ENCODE data around the gene LPP.

The LPP gene

DNA sequence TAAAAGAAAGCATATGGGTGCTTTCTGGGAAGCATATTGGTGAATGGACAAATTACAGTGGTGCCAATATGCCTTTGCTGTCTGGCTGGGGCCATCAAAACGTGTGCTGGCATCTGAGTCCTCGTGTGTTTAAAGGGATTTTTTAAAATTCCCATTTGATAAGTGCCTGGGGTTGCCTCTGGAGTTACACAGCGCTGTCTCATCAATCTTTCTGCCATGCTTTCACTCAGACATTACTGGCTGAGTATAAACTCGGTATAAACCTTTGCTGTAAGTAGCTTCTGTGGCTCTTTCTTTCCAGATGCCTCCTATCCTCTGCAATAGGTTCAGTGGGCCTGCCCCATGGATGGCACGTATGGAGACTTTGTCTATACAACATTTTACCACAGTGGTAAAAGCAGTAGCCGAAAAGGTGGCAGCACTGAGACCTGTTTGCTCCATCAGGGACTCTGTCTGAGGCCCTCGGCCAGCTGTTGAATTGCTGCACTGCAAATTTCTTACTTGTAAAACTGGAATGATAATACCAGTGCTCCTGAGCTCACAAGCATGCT, 195.5 kb downstream of the LPP start:
- Histone ChIP-seq H3K4me1 (ENCODE audit: control insufficient read depth, insufficient read depth, low read length) (peaks cover 14% of the 10 kb centered on the region; the same call in 1 of the 2 replicates), H3K27ac (ENCODE audit: low read depth, low read length) (peak overlapping the region; percentile 17), H3K4me3 (ENCODE audit: low read depth, low read length) (no peak overlapping the region), H3K27me3 (ENCODE audit: control insufficient read depth, insufficient read depth, low read length) (no peaks in the 10 kb centered on the region), H3K9me3 (ENCODE audit: control insufficient read depth, insufficient read depth, low read length) (no peaks in the 10 kb centered on the region), H3K9ac (ENCODE audit: low read depth, low read length) (no peak overlapping the region), H3K36me3 (ENCODE audit: control insufficient read depth, insufficient read depth, low read length) (no peaks in the 10 kb centered on the region)

DNA sequence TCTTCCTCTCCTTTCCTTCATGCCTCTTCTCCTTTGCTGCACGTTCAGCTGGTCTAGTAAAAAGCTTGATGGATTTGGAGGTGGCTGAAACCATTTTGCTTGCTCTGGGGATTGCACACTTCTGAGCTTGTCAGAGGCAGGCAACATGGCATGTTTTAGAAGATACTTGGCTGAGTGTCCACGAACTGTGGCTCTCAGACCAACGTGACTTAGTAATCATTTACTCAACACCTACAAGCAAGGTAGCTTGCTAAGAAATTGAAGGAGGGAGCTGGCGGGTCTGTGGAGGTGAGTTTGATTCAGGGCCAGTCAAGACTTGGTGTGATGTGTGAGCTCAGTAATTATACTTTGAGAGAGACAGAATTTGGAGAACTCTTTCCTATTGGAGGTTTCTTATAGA, 196.0 kb downstream of the LPP start:
- Histone ChIP-seq H3K27ac (ENCODE audit: low read depth, low read length) (no peak overlapping the region), H3K27me3 (ENCODE audit: control insufficient read depth, insufficient read depth, low read length) (no peaks in the 10 kb centered on the region)

DNA sequence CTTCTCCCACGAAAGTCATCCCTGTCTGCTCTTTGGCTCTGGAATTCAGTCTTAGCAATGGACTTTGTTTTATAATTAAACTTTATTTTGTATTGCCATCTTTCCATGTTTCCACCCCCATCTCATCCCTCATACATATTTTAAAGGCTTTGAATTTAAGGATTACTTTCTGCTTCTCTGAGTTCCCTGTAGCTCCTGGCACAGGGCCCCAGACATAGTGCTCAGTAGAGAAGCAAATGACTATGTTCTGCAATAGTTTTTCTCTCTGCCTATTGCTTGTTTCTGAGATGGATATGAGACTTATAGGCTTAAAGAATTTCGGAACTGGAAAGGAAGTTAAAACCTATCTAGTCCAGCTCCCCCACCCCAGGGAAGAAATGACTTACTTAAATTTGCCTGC, 197.0 kb downstream of the LPP start:
- Histone ChIP-seq H3K27me3 (ENCODE audit: control insufficient read depth, insufficient read depth, low read length) (no peaks in the 10 kb centered on the region), H3K9me3 (ENCODE audit: control insufficient read depth, insufficient read depth, low read length) (no peaks in the 10 kb centered on the region), H3K4me1 (ENCODE audit: control insufficient read depth, insufficient read depth, low read length) (peaks cover 14% of the 10 kb centered on the region; the same call in 1 of the 2 replicates), H3K36me3 (ENCODE audit: control insufficient read depth, insufficient read depth, low read length) (no peaks in the 10 kb centered on the region), H3K27ac (ENCODE audit: low read depth, low read length) (no peak overlapping the region), H3K9ac (ENCODE audit: low read depth, low read length) (no peak overlapping the region), H3K4me3 (ENCODE audit: low read depth, low read length) (no peak overlapping the region)

More for the DNA sequence above, 196.0 kb downstream of the LPP start:
- Histone ChIP-seq H3K4me3 (ENCODE audit: low read depth, low read length) (no peak overlapping the region), H3K4me1 (ENCODE audit: control insufficient read depth, insufficient read depth, low read length) (peaks cover 14% of the 10 kb centered on the region; the same call in 1 of the 2 replicates), H3K9ac (ENCODE audit: low read depth, low read length) (no peak overlapping the region), H3K9me3 (ENCODE audit: control insufficient read depth, insufficient read depth, low read length) (no peaks in the 10 kb centered on the region), H3K36me3 (ENCODE audit: control insufficient read depth, insufficient read depth, low read length) (no peaks in the 10 kb centered on the region)

DNA sequence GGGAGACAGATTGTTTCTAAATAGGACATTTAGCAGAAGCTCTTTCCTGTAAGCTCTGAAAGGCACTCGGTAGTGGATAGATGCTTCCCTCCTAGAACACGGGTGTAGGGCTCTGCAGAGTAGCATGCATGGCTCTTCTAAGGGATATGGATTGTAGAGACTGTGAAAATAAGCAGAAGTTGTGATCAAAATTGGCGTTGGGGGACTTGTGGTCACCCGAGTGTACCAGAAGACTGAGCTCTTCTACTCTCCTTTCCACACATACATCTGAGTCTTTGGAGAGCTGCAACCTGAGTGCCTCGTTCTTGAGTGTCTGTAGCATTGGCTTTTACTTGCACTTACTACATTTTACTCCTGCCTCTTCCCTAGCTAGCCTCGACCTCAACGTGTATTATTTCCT, 197.7 kb downstream of the LPP start:
- Histone ChIP-seq H3K9ac (ENCODE audit: low read depth, low read length) (no peak overlapping the region), H3K4me1 (ENCODE audit: control insufficient read depth, insufficient read depth, low read length) (peaks cover 14% of the 10 kb centered on the region; the same call in 1 of the 2 replicates), H3K9me3 (ENCODE audit: control insufficient read depth, insufficient read depth, low read length) (no peaks in the 10 kb centered on the region), H3K4me3 (ENCODE audit: low read depth, low read length) (no peak overlapping the region), H3K36me3 (ENCODE audit: control insufficient read depth, insufficient read depth, low read length) (no peaks in the 10 kb centered on the region), H3K27me3 (ENCODE audit: control insufficient read depth, insufficient read depth, low read length) (no peaks in the 10 kb centered on the region), H3K27ac (ENCODE audit: low read depth, low read length) (no peak overlapping the region)

DNA sequence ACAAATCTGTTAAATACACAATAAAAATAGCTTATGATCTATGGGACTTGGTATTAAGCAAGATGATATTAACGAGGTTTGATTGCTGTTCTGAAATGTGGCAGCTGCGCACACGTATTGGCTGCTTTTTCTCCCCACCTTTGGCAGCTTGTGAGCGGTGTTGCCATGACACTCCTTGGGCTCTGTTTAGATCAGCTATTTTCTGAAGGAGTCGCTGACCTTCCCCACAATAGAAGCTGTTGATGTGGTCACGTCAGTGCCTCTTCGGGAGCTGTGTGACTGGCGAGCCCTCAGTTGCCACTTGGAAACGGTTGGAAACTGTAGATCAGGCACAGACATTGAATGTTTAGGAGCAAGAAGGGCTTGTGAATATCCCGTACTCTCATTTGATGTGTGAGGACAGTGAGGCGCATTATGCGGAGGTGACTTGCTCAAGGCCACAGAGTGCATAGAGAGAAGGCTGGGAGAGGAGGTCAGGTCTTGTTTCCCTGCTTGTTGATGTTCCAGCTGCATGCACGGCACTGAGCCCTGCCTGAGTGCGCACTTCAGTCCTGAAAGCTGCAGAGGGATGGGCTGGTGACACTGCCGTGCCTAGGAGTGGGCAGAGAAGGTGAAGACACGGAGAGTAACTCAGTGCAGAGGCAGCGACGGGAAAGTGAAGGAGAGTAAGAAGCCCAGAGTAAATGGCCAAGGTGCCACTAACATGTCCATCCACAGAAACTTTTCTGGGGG, 198.4 kb downstream of the LPP start:
- no peak overlapping the region for H3K9ac ChIP-seq (ENCODE audit: low read depth, low read length)
- H3K27me3 ChIP-seq (ENCODE audit: control insufficient read depth, insufficient read depth, low read length), result no peaks in the 10 kb centered on the region
- H3K9me3 ChIP-seq (ENCODE audit: control insufficient read depth, insufficient read depth, low read length), result no peaks in the 10 kb centered on the region
- peaks cover 14% of the 10 kb centered on the region; the same call in 1 of the 2 replicates for H3K4me1 ChIP-seq (ENCODE audit: control insufficient read depth, insufficient read depth, low read length)
- no peak overlapping the region for H3K27ac ChIP-seq (ENCODE audit: low read depth, low read length)
- H3K4me3 ChIP-seq (ENCODE audit: low read depth, low read length), result no peak overlapping the region
- no peaks in the 10 kb centered on the region for H3K36me3 ChIP-seq (ENCODE audit: control insufficient read depth, insufficient read depth, low read length)

DNA sequence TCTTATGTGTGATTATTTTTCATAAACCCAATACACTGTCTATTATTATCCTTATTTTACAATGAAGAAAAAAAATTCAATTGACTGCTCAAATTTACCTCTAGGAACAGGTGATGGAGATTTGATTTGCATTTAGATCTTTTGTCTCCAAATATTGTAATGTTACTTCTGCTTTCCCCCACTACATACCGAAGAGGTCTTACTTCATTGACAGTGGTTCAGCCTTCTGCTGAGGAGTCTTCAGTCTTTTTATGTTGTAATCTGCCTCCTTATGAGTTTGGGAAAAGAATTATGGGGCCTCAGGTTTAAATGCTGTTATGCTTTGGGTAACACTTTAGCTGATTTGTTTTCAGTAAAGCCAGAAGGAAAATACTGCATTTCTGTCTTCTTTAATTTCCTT, 199.5 kb downstream of the LPP start:
- no peak overlapping the region for H3K27ac ChIP-seq (ENCODE audit: low read depth, low read length)
- H3K9me3 ChIP-seq (ENCODE audit: control insufficient read depth, insufficient read depth, low read length), result no peaks in the 10 kb centered on the region
- no peak overlapping the region for H3K9ac ChIP-seq (ENCODE audit: low read depth, low read length)
- no peaks in the 10 kb centered on the region for H3K36me3 ChIP-seq (ENCODE audit: control insufficient read depth, insufficient read depth, low read length)
- H3K27me3 ChIP-seq (ENCODE audit: control insufficient read depth, insufficient read depth, low read length), result no peaks in the 10 kb centered on the region
- peaks cover 13% of the 10 kb centered on the region; the same call in 1 of the 2 replicates for H3K4me1 ChIP-seq (ENCODE audit: control insufficient read depth, insufficient read depth, low read length)
- H3K4me3 ChIP-seq (ENCODE audit: low read depth, low read length), result no peak overlapping the region

DNA sequence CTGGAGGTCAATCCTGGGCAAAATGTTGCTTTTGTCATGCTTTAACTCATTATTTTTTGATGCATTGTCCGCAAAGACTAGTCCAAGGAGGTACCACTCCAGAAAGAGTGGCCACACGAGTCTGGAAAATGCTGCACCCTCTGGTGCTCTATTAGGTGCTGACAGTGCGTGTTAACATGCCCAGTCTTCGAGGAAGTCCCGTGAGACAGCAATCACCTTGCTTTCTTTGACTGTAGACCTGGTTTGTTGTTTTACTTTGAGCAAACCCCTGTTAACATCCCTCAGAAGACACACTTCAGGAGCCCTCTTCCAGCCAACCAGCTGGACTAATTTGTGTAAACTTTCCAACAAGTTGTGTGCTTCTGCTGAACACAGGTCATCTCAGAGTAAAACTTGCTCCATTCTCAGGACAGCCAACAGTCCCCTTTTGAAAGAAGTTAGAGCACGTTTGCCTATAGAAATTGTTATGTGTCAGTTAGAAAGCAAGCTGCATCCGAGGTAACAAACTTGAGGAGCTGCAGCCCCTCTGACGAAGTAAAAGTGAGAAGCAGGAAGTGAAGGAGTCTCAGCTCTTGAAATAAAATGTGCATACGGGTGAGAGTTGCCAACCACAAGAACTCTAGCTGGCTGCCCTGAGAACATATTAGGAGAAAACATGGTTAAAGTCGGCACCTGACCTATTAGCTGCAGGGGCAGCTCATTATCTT, 205.0 kb downstream of the LPP start:
- Histone ChIP-seq H3K27me3 (ENCODE audit: control insufficient read depth, insufficient read depth, low read length) (no peaks in the 10 kb centered on the region), H3K4me1 (ENCODE audit: control insufficient read depth, insufficient read depth, low read length) (no peaks in the 10 kb centered on the region; the same call in 1 of the 2 replicates), H3K36me3 (ENCODE audit: control insufficient read depth, insufficient read depth, low read length) (no peaks in the 10 kb centered on the region), H3K4me3 (ENCODE audit: low read depth, low read length) (no peak overlapping the region), H3K27ac (ENCODE audit: low read depth, low read length) (no peak overlapping the region), H3K9ac (ENCODE audit: low read depth, low read length) (no peak overlapping the region), H3K9me3 (ENCODE audit: control insufficient read depth, insufficient read depth, low read length) (no peaks in the 10 kb centered on the region)

DNA sequence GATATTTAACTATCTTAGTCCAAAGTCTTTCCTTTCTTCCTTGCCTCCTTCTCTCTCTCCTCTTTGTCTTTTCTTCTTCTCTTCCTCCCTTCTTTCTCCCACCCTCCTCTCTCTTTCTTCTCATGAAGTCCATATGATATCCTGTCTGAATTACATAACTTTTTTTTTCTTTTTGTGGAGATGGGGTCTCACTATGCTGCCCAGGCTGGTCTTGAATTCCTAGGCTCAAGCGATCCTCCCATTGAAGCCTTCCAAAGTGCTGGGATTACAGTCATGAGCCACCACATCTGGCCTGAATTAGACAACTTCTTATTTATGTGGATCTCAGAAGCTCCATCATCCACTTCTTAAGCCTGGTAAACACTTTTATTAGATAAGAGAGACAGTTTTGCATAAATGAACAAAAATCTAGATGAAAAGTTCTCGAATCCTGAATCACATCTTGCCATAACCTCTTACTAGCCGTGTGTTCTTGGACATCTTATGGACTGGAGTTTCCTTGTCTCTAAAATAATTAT, 206.5 kb downstream of the LPP start:
- H3K4me1 ChIP-seq (ENCODE audit: control insufficient read depth, insufficient read depth, low read length), result no peaks in the 10 kb centered on the region; the same call in 1 of the 2 replicates
- no peak overlapping the region for H3K27ac ChIP-seq (ENCODE audit: low read depth, low read length)
- H3K9ac ChIP-seq (ENCODE audit: low read depth, low read length), result no peak overlapping the region

DNA sequence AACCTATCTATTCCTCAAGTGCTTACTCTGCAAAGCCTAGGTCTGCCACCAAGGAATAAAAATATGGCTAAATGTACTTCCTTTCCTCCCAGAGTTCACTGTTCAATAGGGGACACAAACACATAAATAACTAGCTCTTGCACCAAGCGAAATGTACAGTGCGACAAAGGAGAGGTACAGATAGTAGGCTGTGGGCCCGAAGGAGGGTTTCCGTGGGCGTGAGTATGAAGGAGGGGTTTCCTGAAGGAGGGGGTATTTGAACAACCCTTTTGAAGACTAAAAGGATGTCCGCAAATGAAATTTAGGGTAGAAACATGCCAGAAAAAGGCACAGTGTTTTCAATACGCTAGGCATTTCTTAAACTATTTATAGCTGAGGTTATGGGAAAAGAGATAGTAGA, 207.9 kb downstream of the LPP start:
- Histone ChIP-seq H3K36me3 (ENCODE audit: control insufficient read depth, insufficient read depth, low read length) (no peaks in the 10 kb centered on the region), H3K27me3 (ENCODE audit: control insufficient read depth, insufficient read depth, low read length) (no peaks in the 10 kb centered on the region), H3K9me3 (ENCODE audit: control insufficient read depth, insufficient read depth, low read length) (no peaks in the 10 kb centered on the region), H3K9ac (ENCODE audit: low read depth, low read length) (no peak overlapping the region), H3K27ac (ENCODE audit: low read depth, low read length) (no peak overlapping the region), H3K4me1 (ENCODE audit: control insufficient read depth, insufficient read depth, low read length) (no peaks in the 10 kb centered on the region; the same call in 1 of the 2 replicates), H3K4me3 (ENCODE audit: low read depth, low read length) (no peak overlapping the region)

More for the DNA sequence above, 206.5 kb downstream of the LPP start:
- no peaks in the 10 kb centered on the region for H3K36me3 ChIP-seq (ENCODE audit: control insufficient read depth, insufficient read depth, low read length)
- no peak overlapping the region for H3K4me3 ChIP-seq (ENCODE audit: low read depth, low read length)
- no peaks in the 10 kb centered on the region for H3K27me3 ChIP-seq (ENCODE audit: control insufficient read depth, insufficient read depth, low read length)
- no peaks in the 10 kb centered on the region for H3K9me3 ChIP-seq (ENCODE audit: control insufficient read depth, insufficient read depth, low read length)

DNA sequence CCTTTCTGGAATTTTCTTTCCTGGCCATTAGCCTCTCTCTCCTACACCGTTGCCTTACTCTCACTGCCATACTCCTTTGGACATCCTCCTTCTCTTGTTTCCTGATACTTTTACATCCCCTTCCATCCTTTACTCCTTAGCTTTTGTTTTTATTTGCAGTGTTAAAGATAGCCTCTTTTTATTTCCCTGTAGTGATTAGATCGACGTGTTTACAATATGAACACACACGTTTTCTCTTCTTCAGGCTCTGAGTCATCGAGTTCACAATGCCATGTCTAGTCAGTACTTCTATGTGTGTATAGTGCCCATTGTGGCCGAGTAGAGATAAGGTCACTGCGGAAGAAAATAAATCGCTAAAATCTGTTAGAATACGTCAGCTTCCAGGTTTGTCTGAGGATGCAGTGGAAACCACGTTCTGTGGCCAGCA, 208.5 kb downstream of the LPP start:
- Histone ChIP-seq H3K9ac (ENCODE audit: low read depth, low read length) (no peak overlapping the region), H3K27ac (ENCODE audit: low read depth, low read length) (no peak overlapping the region), H3K4me1 (ENCODE audit: control insufficient read depth, insufficient read depth, low read length) (no peaks in the 10 kb centered on the region; the same call in 1 of the 2 replicates)

DNA sequence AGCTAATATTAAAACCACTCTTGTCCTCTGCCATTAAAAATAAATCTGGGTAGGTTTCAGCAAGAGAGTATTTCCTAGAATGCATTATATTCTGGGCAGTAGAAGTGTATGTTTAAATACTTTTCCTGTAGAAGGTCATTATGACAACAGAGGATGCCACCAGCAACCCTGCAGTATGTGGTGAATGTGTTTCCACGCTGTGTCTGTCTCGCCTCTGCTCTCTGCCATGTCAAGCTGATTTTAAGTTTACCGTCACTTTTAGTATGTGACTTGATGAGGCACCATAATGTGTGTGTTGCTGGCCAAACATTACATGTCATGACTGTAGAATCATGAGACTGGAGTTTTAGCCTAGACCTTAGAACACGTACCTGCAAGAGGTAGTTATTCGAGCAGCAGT, 211.2 kb downstream of the LPP start:
- Histone ChIP-seq H3K27ac (ENCODE audit: low read depth, low read length) (no peak overlapping the region), H3K9ac (ENCODE audit: low read depth, low read length) (no peak overlapping the region), H3K36me3 (ENCODE audit: control insufficient read depth, insufficient read depth, low read length) (no peaks in the 10 kb centered on the region), H3K9me3 (ENCODE audit: control insufficient read depth, insufficient read depth, low read length) (no peaks in the 10 kb centered on the region), H3K27me3 (ENCODE audit: control insufficient read depth, insufficient read depth, low read length) (no peaks in the 10 kb centered on the region), H3K4me3 (ENCODE audit: low read depth, low read length) (no peak overlapping the region), H3K4me1 (ENCODE audit: control insufficient read depth, insufficient read depth, low read length) (no peaks in the 10 kb centered on the region; the same call in 1 of the 2 replicates)

More for the DNA sequence above, 208.5 kb downstream of the LPP start:
- H3K9me3 ChIP-seq (ENCODE audit: control insufficient read depth, insufficient read depth, low read length), result no peaks in the 10 kb centered on the region
- no peak overlapping the region for H3K4me3 ChIP-seq (ENCODE audit: low read depth, low read length)
- H3K27me3 ChIP-seq (ENCODE audit: control insufficient read depth, insufficient read depth, low read length), result no peaks in the 10 kb centered on the region
- H3K36me3 ChIP-seq (ENCODE audit: control insufficient read depth, insufficient read depth, low read length), result no peaks in the 10 kb centered on the region
